Measurements from ENCODE around the gene FBLN7. TPM values are rescaled to one million over a fixed set of nuclear protein-coding genes. Genes with fewer than 3 reads are reported as not detected.

FBLN7 gene
- total RNA-seq, 1 donor from 2014 or later = 1.6 TPM

GRCh38 chr2:112140899-112141625, 2.9 kb downstream of the FBLN7 start:
- H3K4me3 ChIP-seq (ENCODE audit: low read depth, low read length) = no peak overlapping the region
- no peak for DNase-seq (ENCODE audit: low read depth)
- TF ChIP-seq CTCF (conservative IDR thresholded peaks at IDR 0.05; ENCODE audit: low read depth, low read length) = no peak

- DNase-seq (ENCODE audit: low read depth) = no peak
- TF ChIP-seq CTCF (conservative IDR thresholded peaks at IDR 0.05; ENCODE audit: low read depth, low read length) = no peak
- H3K4me3 ChIP-seq (ENCODE audit: low read depth, low read length) = no peak overlapping the region
These were observed 3.4 kb downstream of the FBLN7 start for GRCh38 chr2:112141626-112142007.

- no peak for DNase-seq (ENCODE audit: low read depth)
- no peak overlapping the region for H3K4me3 ChIP-seq (ENCODE audit: low read depth, low read length)
- TF ChIP-seq CTCF (conservative IDR thresholded peaks at IDR 0.05; ENCODE audit: low read depth, low read length) = no peak
These were observed 4.4 kb downstream of the FBLN7 start for GRCh38 chr2:112142525-112143078.

- no peak overlapping the region for H3K4me3 ChIP-seq (ENCODE audit: low read depth, low read length)
- no peak for TF ChIP-seq CTCF (conservative IDR thresholded peaks at IDR 0.05; ENCODE audit: low read depth, low read length)
- DNase-seq (ENCODE audit: low read depth) = no peak
These were observed 5.0 kb downstream of the FBLN7 start for GRCh38 chr2:112143150-112143549.

GRCh38 chr2:112144966-112145365, 6.8 kb downstream of the FBLN7 start:
- TF ChIP-seq CTCF (conservative IDR thresholded peaks at IDR 0.05; ENCODE audit: low read depth, low read length) = no peak
- DNase-seq (ENCODE audit: low read depth) = no peak
- no peak overlapping the region for H3K4me3 ChIP-seq (ENCODE audit: low read depth, low read length)

GRCh38 chr2:112147382-112148168, 9.4 kb downstream of the FBLN7 start:
- no peak for DNase-seq (ENCODE audit: low read depth)
- no peak overlapping the region for H3K4me3 ChIP-seq (ENCODE audit: low read depth, low read length)
- TF ChIP-seq CTCF (conservative IDR thresholded peaks at IDR 0.05; ENCODE audit: low read depth, low read length) = no peak
